HG02610 (cell line): ENCODE data around the gene ELF2.
"Not testable (repeated sequence)": the region's sequence is repeated elsewhere in the genome, so short reads cannot be mapped to it uniquely, and the experiment has no call there.

Source experiments
- ATAC-seq: cut with Tn5 transposase; IDR thresholded peaks from one replicate; pipeline ENCODE4 v1.9.1; 2021; ENCODE audit warnings: mild to moderate bottlenecking, moderate library complexity; ENCODE audit not compliant: unreplicated experiment

The ELF2 gene

DNA sequence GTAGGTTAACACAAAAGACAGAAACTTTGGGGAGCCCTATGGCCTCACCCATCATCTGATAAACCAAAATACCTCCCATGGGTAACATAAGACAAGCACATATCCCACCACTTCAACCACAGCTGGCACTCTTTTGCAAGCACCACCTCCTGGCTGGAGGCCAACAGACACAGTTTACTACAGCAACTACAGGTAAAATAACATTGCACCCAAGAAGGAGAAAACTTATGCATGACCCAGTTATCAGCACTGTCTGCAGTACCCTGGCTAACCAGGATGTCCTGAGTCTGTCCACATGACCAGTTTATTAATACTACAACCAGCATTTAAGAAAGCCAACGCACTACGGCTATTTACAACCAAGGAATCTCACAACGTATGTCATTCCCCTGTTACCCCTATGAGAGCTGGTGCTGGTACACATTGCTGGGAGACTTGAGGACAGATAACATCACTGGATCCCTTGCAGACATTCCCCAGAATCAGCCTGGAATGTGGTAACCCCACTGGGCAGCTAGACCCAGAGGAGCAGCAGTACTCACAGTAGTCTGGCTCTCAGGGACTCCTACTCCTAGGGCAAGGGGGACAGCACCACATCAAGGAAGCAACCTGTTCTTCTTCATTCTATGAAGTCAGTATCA lies 32.0 kb downstream of the ELF2 start:
- no peak for ATAC-seq

DNA sequence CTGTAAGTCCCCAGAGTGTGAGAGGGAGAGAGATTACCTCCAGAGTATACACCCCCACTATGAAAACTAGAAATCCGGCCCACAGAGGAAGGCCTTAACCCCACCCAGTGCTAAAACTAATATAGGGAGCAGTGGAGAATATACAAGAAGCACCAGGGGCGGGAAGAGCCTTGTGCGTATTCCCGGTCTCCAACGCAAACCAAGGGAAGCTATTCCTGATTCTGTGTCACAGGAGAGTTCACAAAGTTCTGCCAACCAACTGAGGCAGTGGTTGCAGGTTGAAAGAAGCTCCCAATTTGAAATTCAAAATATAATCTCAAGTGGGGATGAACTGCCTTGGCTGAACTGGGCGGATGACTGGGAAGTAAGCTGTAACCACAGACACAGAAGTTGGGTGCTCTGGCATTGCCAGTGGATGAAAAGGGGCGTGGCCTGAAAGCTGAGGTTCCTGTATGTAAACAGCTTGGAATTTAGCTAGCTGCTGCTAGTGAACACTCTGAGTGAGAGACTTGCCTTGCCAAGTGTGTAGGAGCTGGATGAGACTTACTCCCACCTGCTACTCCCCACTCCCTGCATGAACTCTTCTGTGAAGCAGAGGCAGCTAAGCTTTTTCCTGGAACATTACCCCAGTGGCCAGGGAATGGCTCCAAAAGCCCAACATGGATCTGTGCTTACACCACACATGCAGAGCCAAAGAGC lies 32.7 kb downstream of the ELF2 start:
- no peak for ATAC-seq

DNA sequence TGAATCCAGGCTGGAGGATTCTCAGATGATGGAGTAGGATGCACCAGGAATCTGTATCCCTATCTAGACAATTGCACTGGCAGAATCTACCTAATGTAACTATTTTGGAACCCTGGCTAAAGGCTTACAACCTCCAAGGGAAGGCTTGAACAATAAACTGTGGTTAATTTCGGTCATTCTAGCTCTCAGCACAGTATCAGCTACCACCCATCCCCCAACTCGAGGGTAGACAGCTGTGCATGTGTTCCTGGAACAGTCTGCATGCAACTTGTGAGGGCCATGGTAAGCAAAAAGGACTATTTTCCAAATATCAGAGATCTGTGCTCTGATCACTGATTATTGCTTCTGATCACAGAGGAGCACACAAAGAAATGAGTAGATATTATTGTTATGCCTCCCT lies 34.0 kb downstream of the ELF2 start:
- ATAC-seq, result peak; percentile 28

DNA sequence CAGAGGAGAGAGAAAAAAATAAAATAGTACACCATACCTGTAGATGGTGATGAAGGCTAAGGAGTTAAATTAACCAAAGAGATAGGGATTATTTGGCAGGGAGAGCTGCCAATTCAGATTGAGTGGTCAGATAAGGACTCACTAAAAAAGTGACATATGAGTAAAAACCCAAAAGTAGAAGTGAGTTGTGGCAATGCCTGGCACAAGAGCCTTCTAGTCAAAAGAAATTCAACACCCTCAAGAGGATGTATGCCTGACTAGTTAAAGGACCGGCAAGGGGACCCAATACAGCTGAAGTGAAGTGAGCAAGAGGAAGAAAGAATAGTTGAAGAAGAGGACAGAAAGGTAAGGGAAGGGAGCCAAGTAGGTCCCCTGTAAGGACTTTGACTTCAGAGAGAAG lies 34.9 kb downstream of the ELF2 start:
- ATAC-seq, result peak; percentile 93

DNA sequence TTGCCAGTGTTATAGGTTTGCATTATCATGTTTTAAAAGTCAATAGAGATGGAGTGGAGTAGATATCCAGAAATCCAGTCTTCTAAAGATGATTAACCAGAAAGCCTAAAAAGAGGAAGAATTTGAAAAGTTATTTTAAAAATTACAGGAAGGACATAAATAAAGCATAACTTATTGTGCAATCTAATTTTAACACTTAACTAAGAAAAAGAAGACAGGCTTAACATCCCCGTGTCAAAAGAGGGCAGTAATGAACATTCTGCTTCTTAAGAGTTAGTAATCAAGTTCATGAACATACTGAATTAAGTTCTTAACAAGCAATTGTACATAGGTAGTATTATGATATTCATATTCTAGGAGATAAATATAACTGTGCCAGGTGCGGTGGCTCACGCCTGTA lies 39.3 kb downstream of the ELF2 start:
- no peak for ATAC-seq

DNA sequence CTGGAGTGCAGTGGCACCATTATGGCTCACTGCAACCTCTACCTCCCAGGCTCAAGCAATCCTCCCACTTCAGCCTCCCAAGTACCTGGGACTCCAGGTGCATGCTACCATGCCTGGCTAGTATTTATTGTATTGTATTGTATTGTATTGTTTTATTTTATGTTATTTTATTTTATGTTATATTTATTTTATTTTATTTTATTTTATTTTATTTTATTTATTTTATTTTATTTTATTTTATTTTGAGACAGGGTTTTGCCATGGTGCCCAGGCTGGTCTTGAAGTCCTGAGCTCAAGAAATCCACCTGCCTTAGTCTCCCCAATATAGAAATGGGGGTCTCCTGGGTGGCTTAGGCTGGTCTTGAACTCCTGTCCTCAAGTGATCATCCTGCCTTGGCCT lies 42.6 kb downstream of the ELF2 start:
- ATAC-seq, result no peak

DNA sequence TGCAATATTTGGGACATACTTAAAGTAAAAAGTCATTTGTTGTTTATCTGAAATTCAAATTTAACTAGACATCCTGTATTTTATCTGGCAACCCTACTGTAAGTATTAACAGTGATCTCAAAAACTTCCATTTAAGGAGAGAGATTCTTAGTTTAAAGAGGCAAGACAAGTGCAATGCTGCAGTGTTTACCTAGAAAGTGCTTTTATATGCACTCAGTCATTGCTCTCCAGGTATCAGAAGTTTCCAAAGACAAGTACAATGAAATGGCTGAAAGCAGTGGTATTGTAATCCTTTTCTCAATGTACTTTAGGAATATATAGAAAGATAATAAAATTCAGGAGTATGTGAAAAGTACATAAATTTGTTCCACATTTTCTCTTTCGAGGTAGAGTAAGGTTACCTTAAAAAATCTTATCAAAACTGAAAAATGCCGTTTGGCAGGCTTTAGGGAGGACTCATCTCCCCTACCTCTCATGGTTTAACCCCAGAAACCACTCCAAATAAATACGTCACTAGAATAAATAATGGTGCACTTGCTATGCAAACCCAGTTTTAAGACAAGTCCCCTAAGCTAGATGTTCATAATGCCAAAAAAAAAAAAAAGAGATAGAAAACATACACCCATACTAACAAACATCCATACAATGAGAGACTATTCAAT lies 45.7 kb downstream of the ELF2 start:
- ATAC-seq, result no peak

DNA sequence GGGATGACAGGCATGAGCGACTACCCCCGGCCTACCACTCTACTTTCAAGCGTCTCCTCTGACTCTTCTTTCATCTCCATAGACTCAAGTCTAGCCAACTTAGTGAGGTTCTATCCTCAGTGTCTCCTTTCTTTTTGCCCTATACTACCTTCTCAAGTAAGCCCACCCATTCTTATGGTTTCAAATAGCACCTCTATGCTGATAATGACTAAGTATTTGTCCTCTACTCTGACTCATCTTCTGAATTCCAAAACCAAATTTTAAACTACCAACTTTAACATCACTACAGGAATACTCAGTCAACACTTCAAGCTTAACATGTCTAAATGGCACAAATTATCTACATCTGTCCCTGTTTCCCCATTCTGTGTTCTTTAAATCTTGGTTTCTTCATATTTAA lies 47.8 kb downstream of the ELF2 start:
- no peak for ATAC-seq

DNA sequence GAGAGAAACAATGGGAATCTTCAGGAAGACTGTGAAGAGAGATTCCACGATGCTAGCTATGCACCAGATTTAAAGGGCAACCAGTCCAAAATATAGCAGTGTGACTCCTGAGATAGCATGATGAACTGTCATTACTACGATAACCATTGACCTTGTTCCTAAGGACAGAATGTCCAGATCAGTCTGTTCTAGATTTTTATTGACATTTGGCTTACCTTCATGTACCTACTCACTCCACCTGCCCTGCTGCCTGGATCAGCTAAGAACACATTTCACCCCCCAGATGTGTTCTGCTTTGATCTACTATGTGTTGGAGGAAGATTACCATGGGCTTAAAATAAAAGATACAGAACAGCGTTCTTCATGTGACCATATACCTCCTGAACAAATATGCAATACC lies 50.1 kb downstream of the ELF2 start:
- no peak for ATAC-seq

DNA sequence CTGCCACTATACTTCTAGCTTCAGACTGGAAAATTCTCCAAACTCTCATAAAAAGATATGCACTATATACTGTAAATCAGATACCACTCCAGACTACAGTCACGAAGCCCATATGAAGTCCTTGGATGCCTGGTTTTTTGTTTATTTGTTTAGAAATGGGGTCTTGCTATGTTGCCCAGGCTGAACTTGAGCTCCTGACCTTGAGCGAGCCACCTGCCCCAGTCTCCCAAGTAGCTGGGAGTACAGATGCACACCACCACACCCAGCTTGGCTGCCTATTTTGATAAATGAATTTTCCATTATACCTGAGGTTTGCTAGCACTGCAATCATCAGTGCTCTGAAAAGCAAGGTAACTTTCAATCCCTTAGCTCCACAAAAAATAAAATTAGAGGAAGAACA lies 53.1 kb downstream of the ELF2 start:
- no peak for ATAC-seq

DNA sequence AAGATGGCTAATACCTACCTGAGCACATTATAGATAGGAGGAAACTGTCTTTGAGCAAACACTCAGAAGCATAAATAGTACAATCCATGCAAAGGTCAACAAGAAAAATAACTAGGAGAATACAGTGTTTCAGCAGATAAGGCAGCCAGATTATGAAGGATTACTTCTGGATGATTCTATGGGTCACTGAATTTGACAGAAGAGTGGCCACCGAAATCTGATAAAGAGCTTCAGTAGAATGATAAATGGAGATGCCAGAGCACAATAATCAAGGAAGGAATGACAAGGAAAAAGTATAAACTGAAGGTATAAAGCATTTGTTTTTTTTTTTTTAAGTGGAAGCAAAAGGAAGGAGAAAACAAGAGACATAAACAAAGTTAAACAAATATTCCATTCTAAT lies 58.7 kb downstream of the ELF2 start:
- no peak for ATAC-seq

DNA sequence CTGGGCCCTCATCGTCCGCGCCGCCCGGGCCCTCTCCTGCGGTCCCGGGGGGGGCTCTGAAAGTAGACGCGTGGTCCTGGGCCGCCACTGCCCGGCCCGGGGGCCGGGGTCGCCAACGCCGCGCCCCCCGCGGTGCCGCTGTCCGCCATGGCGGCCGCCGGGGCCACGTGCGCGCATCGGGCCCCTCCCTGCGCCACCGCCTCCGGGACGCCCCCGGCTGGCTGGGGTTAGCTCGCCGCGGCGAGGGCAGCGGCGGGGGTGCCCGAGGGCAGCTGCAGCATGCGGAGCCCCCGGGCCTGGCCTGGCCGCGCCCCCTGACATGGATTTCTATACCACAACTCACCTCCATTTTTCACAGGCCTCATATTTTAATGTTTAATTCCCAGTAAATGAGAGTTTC lies 61.8 kb downstream of the ELF2 start:
- ATAC-seq, result no peak

DNA sequence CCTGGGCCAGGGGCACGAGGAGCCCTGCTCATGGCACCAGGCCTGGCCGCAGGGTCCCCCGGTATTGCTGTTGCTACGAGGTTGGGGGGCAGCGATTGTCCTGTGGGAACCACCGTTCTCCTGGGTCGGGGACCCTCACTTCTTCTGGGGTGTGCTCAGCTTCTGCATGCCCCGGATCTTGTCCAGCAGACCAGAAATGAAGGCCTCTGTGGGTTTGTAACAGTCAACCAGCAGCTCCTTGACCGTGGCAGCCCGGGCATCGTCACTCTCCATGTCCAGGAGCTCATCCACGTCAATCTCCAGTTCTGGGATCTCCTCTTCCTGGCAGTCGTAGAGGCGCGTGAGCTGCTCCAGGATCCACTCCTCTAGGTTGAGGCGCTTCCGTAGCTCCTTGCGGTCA lies 62.2 kb downstream of the ELF2 start:
- ATAC-seq, result not testable (repeated sequence)

DNA sequence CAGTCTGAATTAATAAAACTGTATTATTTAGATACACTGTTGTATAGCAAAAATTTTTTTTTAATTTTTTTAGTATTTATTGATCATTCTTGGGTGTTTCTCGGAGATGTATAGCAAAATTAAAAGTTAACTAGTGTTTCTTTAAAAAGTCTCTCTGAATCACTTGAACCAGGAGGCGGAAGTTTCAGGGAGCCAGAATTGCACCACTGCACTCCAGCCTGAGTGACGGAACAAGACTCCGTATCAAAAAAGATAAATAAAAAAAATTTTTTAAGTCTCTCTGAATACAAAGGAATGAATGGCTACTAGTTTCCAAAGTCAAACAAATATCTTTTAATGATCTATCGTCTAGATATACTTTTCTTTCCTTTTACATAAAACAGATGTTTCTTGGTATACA lies 64.4 kb downstream of the ELF2 start:
- no peak for ATAC-seq

DNA sequence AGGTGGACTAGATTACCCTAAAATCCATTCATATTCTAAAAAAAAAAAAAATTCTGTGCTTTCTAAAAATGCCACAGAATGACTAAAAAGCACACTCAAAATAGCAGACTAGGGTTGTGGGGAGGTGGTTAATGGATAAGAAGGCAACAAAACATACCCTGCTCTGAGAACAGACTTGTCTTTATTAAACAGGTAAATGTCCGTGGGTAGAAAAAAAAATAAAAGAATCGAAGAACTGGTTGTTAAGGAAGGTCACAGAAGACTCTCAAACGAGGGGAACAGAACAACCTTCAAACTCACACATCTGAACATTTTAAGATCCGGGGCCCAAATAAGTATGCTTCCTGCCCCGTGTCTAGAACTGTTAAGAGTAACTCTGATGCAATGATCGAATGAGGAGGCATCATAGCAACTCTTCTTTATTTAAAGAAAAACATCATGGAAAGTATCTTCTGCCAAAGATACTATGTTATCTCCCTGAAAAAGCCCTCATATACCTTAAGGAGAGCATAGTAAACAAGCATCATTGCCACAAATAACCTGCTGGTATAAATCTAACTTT lies 68.4 kb downstream of the ELF2 start:
- ATAC-seq, result no peak

DNA sequence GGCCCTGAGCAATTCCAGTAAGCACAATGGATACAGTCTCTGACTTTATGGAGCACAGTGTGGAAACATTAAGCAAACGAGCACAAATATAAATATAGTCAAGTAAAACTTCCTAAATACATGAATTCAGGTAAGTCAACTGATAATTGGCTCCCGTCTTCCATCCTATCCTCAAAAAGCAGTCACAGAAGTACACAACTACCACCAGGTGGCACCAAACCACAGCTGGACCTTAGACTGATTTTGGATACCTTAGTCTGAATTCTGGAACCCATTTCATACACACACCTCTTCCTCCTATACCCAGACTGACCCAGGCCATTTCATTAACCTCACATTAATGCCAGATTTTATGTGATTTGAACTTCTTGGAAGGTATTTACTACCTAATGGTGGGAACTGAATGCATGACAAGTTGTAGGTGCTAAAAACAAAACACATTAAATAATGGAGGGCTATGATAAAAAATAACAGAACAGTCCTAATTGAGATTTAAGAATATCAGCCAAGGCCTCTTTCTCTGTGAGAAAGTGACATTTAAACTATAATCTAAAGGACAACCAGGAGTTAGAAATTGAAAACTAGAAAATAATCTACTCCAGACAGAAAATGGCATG lies 77.5 kb downstream of the ELF2 start:
- peak; percentile 68 for ATAC-seq

DNA sequence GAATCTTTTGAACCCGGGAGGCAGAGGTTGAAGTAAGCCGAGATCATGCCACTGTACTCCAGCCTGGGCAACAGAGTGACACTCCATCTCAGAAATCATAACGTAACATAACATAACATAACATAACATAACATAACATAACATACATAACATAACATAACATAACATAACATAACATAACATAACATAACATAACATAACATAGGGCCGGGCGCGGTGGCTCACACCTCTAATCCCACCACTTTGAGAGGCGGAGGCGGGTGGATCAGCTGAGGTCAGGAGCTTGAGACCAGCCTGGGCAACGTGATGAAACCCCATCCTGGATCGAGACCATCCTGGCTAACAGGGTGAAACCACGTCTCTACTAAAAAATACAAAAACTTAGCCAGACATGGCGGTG lies 84.7 kb downstream of the ELF2 start:
- no peak for ATAC-seq

DNA sequence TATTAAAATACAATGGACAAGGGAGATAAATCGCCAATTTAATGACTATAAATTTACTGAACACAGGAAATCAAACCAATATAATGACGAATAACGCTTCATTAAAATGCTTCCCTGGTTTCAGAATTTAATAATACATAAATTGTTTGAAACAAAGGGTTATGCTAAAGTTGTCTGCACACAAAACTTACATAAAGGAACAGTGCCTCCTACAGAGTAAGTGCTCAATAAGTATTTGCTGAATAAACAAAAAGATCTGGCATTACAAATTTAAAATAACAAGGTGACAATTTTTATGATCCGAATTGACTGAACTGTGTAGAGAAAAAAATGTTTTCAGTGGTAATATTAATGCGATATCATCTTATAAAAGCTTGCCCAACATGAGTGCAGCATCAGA lies 91.9 kb downstream of the ELF2 start:
- no peak for ATAC-seq

DNA sequence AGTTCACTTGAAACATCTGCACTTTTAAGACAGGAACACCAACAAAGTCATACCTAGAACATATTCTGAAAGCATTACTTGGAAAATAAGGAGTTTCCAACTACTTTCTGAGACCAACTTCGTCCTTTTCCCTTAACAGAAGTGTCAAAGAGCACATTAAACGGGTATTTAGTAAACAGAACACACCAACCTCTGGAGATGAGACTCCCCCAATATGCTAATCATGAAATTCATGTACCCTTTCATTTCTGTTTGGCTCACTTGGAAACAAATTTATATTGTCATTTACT lies 92.3 kb downstream of the ELF2 start:
- ATAC-seq, result no peak

DNA sequence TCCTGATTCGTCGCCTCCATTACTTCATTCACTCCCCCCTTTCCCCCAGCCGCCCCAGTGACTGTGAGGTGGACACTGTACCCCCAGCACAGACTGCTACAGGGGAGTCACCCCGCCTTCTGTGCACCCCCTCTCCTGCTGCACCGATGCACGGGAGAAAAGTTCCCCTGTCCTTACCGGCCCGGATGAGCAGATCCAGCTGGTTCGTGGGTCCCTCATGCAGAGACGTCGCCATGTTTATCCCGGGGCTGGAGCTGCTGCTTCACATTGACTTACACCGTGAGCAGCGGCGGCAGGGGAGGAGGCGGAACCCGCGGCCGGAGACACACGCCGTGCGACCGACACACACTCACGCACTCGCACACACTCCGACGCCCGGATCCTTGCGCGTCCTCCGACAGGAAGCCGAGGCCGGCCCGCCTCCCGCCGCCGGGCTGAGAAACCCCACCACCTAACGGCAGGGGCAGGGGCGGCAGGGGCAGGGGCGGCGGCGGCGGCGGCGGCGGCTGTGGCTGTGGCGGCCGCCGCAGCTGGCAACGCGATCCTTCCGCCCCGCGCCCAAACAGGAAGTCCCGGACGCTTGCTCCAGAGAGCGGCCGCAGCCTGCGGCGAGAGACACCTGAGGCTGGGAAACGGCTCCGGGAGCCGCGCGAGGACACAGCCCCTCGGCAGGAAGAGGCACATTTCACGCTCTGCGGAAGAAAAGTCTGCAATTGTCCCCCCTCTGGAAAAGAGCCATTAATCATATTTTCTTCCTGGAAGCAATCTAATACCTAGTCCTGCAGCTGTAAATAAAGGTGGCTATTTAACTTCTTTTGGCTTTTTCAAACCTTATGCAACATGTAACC lies 92.8 kb downstream of the ELF2 start:
- ATAC-seq, result peak; percentile 58

DNA sequence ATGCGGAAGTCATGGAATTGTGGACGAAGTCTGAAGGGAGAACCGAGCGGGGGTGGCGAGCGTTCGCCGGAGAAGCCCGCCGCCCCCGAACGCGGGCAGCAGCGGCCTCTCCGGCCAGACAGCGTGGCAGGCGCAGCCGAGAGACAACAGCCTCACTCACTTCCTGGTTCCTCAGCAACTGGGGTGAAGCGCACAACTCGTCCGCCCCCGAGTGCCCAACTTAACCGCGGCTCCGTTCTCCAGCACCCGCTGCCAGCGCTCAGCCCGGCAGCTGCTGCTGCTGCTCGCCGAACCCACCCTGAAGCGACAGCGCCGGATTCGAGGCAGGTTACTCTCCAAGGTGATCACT lies 93.4 kb downstream of the ELF2 start:
- peak; percentile 19 for ATAC-seq
